Osteocyte (in vitro differentiated cells): ENCODE data around the gene HHIP. TPM values are rescaled to one million over a fixed set of nuclear protein-coding genes. Genes with fewer than 3 reads are reported as not detected.

Source experiments
- DNase-seq: peaks from one replicate; pipeline ENCODE4 v3.0.0; 2021; ENCODE audit warnings: mixed read lengths; ENCODE audit not compliant: unreplicated experiment; ENCODE audit errors: extremely low spot score
- H3K27ac Mint-ChIP-seq: one replicate; pipeline ENCODE4 v1.8.0; 2021; ENCODE audit warnings: mild to moderate bottlenecking, mixed read lengths; ENCODE audit not compliant: unreplicated experiment
- H3K27me3 Mint-ChIP-seq: one replicate; pipeline ENCODE4 v1.8.0; 2021; ENCODE audit warnings: mixed read lengths; ENCODE audit not compliant: unreplicated experiment
- H3K36me3 Mint-ChIP-seq: one replicate; pipeline ENCODE4 v1.8.0; 2021; ENCODE audit warnings: mixed read lengths; ENCODE audit not compliant: unreplicated experiment
- H3K4me1 Mint-ChIP-seq: one replicate; pipeline ENCODE4 v1.8.0; 2021; ENCODE audit warnings: mixed read lengths; ENCODE audit not compliant: unreplicated experiment
- H3K4me3 Mint-ChIP-seq: one replicate; pipeline ENCODE4 v1.8.0; 2021; ENCODE audit warnings: mild to moderate bottlenecking, moderate library complexity, mixed read lengths; ENCODE audit not compliant: unreplicated experiment
- H3K9me3 Mint-ChIP-seq: one replicate; pipeline ENCODE4 v1.8.0; 2021; ENCODE audit warnings: mixed read lengths; ENCODE audit not compliant: unreplicated experiment
- CTCF ChIP-seq: fragments of 200-600 bp; sonication (generic); IDR thresholded peaks from 2 replicates; pipeline ENCODE4 v1.5.0; 2021; ENCODE audit warnings: antibody characterized with exemption, mild to moderate bottlenecking, moderate library complexity
- total RNA-seq: library from RNA; stranded (reverse); gene quantifications from 2 replicates; pipeline ENCODE4 v1.2.1, GENCODE V29; 2021

HHIP gene
- total RNA-seq, 1 donor from 2014 or later: 0.97 TPM

- Mint-ChIP-seq H3K36me3 (no peaks in the 10 kb centered on the region), H3K9me3 (no peaks in the 10 kb centered on the region), H3K4me3 (no peak overlapping the region), H3K4me1 (peaks cover 17% of the 10 kb centered on the region), H3K27me3 (no peaks in the 10 kb centered on the region), H3K27ac (peak overlapping the region; percentile 25)
- no peak for TF ChIP-seq CTCF
- DNase-seq: no peak
Measured at GRCh38 chr4:144732584-144733428, 86.8 kb downstream of the HHIP start.

- H3K4me3 Mint-ChIP-seq: no peak overlapping the region
- no peaks in the 10 kb centered on the region for H3K27me3 Mint-ChIP-seq
- peaks cover 17% of the 10 kb centered on the region for H3K4me1 Mint-ChIP-seq
- TF ChIP-seq CTCF: no peak
- H3K27ac Mint-ChIP-seq: no peak overlapping the region
- DNase-seq: no peak
- no peaks in the 10 kb centered on the region for H3K9me3 Mint-ChIP-seq
- no peaks in the 10 kb centered on the region for H3K36me3 Mint-ChIP-seq
Measured at GRCh38 chr4:144733566-144733965, 87.6 kb downstream of the HHIP start.

DNA sequence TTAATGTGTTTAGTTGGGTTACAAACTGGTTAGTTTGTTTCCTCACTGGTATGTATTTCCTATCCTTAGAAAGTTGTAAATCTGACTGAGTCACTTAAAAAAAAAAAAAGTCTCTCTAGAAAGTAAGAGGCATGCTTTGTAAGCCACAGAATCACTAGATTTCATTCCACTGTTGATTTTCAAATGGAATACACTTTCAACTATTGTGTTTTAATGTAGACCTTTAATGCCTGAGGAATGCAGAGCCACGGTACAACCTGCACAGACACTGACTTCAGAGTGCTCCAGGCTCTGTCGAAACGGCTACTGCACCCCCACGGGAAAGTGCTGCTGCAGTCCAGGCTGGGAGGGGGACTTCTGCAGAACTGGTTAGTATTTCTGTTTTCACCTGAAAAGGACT is 88.6 kb downstream of the HHIP start:
- no peak for DNase-seq
- no peaks in the 10 kb centered on the region for H3K27me3 Mint-ChIP-seq
- peaks cover 17% of the 10 kb centered on the region for H3K4me1 Mint-ChIP-seq
- H3K27ac Mint-ChIP-seq: no peak overlapping the region
- TF ChIP-seq CTCF: no peak
- H3K36me3 Mint-ChIP-seq: no peaks in the 10 kb centered on the region
- H3K4me3 Mint-ChIP-seq: no peak overlapping the region
- H3K9me3 Mint-ChIP-seq: no peaks in the 10 kb centered on the region

GRCh38 chr4:144738649-144739048 is 92.7 kb downstream of the HHIP start:
- DNase-seq: no peak
- Mint-ChIP-seq H3K36me3 (no peaks in the 10 kb centered on the region), H3K27ac (no peak overlapping the region), H3K9me3 (no peaks in the 10 kb centered on the region), H3K4me3 (no peak overlapping the region), H3K27me3 (no peaks in the 10 kb centered on the region), H3K4me1 (peaks cover 5% of the 10 kb centered on the region)
- no peak for TF ChIP-seq CTCF

DNA sequence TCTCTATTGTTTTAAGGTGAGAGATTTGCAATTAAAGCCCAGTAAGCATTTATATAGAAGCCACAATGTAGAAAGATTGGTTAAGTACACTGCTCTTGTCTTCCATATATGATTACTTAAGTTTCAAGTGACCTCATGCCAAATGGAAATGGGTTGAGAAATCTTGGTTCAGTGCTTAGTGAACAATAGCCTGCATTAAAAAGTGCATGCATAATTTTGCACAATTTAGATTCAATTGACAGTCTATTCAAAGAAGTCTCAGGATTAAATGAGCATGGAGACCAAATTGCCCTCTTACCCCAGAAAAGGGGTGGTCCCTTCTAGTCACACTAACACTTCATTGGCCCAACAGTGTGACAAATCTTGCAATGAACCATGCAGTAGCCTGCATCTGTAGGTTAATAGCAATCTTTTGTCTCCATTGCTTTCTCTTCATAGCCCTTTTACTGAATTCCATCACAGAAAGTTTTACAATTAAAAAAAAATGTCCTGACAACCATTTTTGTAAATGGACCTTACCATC is 93.6 kb downstream of the HHIP start:
- Mint-ChIP-seq H3K4me1 (peaks cover 2% of the 10 kb centered on the region), H3K36me3 (no peaks in the 10 kb centered on the region), H3K27ac (no peak overlapping the region), H3K27me3 (no peaks in the 10 kb centered on the region), H3K9me3 (no peaks in the 10 kb centered on the region), H3K4me3 (no peak overlapping the region)
- no peak for DNase-seq
- TF ChIP-seq CTCF: no peak
